ENCODE results near the gene SLC16A12.

DNA sequence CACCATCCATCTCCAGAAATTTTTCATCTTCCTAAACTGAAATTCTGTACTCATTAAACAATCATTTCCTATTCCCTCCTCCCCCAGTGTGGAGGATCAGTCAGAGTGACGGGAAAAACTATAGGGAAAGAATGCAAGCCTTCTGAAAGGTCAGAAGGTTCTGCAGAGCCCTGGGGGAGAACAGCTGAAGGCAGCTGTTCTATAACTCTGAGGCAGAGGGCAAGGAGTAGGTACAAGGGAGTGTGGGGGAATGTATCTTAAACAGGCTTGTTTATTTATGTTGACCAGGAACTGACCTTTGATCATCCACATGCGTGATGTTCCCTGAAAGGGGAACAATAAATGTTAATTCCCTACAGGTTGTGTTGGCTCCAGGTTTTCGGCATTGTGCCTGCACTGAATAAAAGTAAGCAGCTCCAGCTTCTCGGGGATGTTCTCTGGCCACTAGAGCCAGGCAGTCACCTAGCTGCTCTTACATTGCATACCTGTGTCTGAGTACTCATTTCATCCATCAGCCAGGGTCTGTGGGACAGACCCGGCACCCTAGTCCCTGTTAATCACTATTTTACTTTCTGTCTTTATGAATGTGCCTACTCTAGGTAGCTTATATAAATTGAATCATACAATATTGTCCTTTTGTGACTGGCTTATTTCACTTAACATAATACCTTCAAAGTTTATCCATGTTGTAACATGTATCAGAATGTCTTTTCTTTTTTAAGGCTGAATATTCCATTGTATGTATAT lies 137.2 kb downstream of the SLC16A12 start:
- TF ChIP-seq, protein P1, sequence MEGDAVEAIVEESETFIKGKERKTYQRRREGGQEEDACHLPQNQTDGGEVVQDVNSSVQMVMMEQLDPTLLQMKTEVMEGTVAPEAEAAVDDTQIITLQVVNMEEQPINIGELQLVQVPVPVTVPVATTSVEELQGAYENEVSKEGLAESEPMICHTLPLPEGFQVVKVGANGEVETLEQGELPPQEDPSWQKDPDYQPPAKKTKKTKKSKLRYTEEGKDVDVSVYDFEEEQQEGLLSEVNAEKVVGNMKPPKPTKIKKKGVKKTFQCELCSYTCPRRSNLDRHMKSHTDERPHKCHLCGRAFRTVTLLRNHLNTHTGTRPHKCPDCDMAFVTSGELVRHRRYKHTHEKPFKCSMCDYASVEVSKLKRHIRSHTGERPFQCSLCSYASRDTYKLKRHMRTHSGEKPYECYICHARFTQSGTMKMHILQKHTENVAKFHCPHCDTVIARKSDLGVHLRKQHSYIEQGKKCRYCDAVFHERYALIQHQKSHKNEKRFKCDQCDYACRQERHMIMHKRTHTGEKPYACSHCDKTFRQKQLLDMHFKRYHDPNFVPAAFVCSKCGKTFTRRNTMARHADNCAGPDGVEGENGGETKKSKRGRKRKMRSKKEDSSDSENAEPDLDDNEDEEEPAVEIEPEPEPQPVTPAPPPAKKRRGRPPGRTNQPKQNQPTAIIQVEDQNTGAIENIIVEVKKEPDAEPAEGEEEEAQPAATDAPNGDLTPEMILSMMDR (IDR thresholded peaks at IDR 0.05), result no peak
- no peak for TF ChIP-seq POLR2A (IDR thresholded peaks at IDR 0.05)
